HG03196 (cell line): ENCODE data around the gene TTC28.
"Not testable (repeated sequence)": the region's sequence is repeated elsewhere in the genome, so short reads cannot be mapped to it uniquely, and the experiment has no call there.

ENCODE experiments used
- ATAC-seq: cut with Tn5 transposase; IDR thresholded peaks from one replicate; pipeline ENCODE4 v1.9.1; 2021; ENCODE audit not compliant: unreplicated experiment

The TTC28 gene

GRCh38 chr22:28074526-28074925, 605.1 kb downstream of the TTC28 start:
- no peak for ATAC-seq

DNA sequence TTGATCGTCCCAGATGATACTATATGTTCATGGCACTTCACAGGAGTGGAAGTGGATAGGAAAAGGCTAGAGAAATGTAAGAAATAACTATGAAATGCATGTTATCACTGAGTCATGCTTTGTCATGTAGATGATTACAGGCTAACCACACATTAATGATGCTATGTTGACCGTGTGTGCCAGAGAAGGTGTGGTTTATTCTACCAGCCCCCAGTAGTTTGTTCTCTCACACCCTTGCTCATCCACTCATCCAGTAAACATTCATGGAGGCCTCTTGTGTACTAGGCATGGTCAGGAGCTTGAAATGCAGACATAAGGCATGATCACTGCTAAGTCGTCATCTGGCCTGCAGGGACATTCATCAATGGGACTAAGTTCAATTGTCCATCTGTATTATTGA, 607.6 kb downstream of the TTC28 start:
- no peak for ATAC-seq

DNA sequence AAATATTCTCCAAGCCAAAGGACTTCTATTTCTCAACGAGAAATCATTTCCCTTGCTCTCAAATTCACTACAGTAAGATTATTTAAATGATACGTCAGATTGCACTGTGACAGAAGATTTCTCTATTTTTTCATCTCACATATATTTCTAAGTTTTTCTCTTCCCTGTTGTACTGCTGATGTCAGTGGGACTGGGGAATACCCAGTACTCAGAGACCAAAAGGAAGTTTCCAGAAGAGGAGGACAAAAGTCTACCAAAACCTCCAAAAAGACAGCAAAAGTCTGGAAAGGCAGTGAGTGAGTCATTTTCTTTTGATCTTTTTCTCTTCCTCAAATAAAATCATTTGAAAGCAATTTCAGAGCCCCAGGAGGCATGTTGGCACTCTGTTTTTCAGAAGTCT, 610.8 kb downstream of the TTC28 start:
- no peak for ATAC-seq

DNA sequence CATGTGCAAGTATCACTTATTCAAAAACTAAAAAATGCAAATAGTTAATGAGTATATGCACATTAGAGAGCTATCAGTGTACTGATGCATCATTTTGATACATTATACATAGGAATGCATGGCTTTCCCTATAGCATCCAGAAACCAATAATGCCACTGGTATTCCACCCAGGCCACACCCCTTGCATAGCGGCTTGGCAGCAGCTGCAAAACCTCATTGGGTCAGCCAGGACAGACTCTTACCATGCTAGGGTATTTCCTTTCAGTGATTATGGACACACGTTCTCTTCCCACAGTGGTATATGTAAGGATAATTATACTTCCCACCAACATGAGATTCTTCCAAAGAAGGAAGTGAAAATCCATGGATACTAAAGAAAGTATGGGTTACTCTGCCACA, 614.7 kb downstream of the TTC28 start:
- ATAC-seq: no peak

GRCh38 chr22:28063656-28064055, 616.0 kb downstream of the TTC28 start:
- no peak for ATAC-seq

DNA sequence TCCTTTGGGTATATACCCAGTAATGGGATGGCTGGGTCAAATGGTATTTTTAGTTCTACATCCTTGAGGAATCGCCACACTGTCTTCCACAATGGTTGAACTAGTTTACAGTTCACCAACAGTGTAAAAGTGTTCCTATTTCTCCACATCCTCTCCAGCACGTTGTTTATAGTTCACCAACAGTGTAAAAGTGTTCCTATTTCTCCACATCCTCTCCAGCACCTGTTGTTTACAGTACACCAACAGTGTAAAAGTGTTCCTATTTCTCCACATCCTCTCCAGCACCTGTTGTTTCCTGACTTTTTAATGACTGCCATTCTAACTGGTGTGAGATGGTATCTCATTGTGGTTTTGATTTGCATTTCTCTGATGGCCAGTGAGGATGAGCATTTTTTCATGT, 619.0 kb downstream of the TTC28 start:
- ATAC-seq: not testable (repeated sequence)

DNA sequence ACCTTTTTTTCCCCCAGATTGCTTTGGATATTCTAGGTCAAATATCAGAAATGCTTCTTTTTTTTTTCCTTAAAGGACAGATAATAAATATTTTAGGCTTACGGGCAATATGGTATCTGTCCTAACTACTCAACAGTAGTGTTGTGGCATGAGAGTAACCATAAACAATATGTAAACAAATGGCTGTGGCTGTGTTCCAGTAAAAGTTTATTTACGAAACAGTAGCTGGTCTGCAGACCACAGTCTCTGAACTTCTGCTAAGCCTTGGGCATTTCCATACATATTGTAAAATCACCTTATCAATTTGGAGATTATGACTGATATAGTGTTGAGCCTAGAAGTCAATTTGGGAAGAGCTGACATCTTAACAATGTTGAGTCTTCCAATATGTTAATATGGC, 621.6 kb downstream of the TTC28 start:
- no peak for ATAC-seq

- no peak for ATAC-seq
These were observed 624.8 kb downstream of the TTC28 start for GRCh38 chr22:28054819-28055208.

GRCh38 chr22:28053896-28054818, 625.5 kb downstream of the TTC28 start:
- ATAC-seq: no peak

DNA sequence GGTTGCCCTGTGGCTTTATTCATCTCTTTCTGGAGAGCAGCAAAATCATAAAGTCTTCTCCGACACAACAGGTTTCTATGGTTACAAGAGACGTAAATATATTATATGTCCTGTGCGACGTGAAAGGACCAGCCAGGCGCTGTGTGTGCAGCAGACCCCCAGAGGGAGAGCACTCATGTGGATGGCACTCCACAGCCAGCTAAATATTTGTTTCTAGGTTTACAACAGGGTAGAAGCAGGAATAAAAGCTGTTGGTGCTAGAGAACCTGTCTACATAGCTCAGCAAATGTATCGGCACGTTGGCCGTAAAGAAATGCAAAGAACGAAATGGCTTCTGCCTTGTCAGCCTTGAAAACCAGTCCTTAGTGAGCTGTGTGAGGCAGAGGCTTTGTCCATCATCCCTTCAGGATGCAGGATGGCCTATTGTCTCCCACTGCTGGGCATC, 626.8 kb downstream of the TTC28 start:
- no peak for ATAC-seq

- no peak for ATAC-seq
These were observed 627.8 kb downstream of the TTC28 start for GRCh38 chr22:28051787-28052356.

DNA sequence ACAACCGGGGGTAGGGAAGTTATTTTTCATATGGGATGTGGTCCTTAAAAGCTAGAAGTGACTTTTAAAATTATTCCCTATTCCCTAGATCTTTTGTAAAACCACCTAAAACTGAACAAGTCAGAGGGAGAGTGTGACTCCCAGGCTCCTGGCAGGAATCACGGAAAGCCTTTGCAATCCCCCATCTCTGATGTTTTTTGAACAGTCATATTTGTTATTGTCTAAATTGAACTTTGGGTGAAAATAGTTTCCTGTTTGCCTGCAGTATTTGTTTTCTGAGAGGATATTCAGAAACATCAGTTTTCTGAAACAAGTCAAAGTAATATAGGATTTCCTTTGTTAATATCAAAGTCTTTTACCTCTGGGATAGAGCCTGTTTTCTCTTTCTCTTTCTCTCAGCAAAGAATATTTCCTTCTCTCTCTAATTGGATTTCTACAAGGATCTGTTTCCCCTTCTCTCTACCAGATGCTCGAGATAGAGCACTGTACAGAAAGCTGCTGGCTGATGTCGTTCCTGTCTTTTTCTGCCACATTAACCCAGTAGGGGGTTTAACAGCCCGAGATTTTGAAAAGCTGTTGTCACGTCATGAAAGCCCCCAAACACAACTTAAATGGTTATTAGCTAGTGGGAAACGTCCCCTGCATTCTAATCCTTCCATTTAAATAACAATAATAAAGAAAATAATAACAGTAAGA, 628.4 kb downstream of the TTC28 start:
- ATAC-seq: no peak

- ATAC-seq: no peak
These were observed 631.1 kb downstream of the TTC28 start for GRCh38 chr22:28048529-28048928.

DNA sequence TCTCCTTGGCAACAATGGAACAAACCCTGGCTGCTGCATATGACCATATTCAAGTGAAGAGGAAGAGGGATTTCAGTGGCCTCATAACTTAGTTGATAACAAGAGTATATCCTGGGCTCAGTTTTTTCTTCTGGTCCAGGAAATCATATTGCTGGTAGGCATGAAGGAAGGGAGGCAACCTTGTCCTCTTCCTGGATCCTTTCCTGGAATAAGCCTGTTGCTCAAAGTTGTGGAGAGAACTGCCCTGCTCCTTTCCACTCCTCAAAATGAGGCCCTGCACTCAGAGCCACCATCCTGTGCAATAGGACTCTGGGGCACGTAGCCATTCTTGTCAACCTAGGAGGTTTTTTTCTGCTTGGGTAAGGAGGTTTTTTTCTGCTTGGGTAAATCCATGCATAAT, 631.9 kb downstream of the TTC28 start:
- no peak for ATAC-seq

- no peak for ATAC-seq
These were observed 633.5 kb downstream of the TTC28 start for GRCh38 chr22:28046100-28046499.

DNA sequence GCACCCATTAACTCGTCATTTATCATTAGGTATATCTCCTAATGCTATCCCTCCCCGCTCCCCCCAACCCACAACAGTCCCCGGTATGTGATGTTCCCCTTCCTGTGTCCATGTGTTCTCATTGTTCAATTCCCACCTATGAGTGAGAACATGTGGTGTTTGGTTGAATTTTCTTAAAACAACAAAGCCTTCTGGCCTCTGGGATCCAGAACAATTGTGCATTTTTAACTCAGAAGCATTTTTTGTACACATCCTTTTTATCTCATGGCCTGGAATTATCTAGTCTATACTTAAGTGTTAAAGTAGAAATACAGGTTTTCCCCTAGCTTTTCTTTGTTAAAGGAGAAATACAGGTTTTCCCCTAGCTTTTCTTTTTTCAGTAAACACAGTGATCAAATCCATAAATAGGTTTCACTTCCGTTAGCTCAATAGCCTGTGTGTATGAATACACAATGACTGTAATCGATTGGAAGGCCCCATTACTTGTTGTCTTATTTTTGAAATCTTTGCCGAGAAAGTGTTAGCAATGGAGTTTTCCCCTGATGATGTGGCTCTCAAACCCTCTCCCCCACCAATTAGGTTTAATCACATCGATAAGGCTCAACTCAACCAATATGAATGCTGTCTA, 635.0 kb downstream of the TTC28 start:
- no peak for ATAC-seq

GRCh38 chr22:28043266-28043665, 636.4 kb downstream of the TTC28 start:
- ATAC-seq: no peak

GRCh38 chr22:28034760-28035401, 644.8 kb downstream of the TTC28 start:
- no peak for ATAC-seq

DNA sequence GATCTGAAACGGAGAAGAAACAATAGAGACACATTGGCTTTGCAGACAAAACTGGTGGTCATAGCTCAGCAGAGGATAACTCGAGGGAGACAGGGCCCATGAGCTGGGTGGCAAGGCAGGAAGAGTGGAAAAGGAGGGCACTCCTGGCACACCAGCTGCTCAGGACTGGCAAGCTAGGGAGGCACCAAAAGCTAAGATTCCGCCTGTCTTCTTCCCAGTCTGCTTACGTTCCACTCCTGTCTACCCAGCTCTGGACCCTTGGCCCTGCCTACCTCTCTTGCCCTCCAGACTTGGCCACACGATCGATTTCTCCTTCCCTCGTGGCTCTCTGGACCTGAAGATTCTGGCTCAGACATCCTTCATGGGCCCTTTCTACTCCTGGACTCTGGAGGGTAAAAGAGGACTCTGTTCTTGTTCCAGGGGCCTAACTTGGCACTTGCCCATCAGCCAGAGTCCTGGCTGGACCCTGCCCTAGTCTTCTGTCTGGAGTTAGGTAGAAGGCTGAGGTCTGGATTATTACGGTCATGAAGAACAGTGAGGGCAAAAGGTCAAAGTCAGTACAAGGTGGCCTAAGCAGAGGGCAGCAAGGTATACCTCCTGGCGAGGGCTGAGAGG, 645.4 kb downstream of the TTC28 start:
- no peak for ATAC-seq

GRCh38 chr22:28032861-28033260, 646.8 kb downstream of the TTC28 start:
- ATAC-seq: no peak
